Bronchial epithelial cell (primary cell): ENCODE measurements around the gene ARL11. TPM values are rescaled to one million over a fixed set of nuclear protein-coding genes. Genes with fewer than 3 reads are reported as not detected.

Experiments used
- DNase-seq: peaks from one replicate; pipeline ENCODE4 v3.0.0-alpha.2; 2010; ENCODE audit warnings: low read depth
- FAIRE-seq: peaks from 2 replicates; lab custom pipeline; 2011; peaks lifted over from hg19 to GRCh38; lab: Jason Lieb, UNC
- H3K27me3 ChIP-seq: 2 replicates; pipeline ENCODE4 v1.5.1; 2011; ENCODE audit warnings: low read length; ENCODE audit not compliant: control insufficient read depth, insufficient read depth
- H3K36me3 ChIP-seq: 2 replicates; pipeline ENCODE4 v1.5.1; 2011; ENCODE audit warnings: low read length; ENCODE audit not compliant: control insufficient read depth, insufficient read depth
- H3K4me3 ChIP-seq: 2 replicates; pipeline ENCODE4 v1.5.1; 2011; ENCODE audit warnings: mild to moderate bottlenecking, low read depth, low read length, control low read depth
- total RNA-seq: library from RNA; depleted of rRNA; stranded (reverse); fragments of >200 nt; gene quantifications from 2 replicates; pipeline ENCODE4 v1.2.1, GENCODE V29; 2014
- TF ChIP-seq, protein P1 (sequence below): IDR thresholded peaks from 2 replicates; pipeline ENCODE4 v1.5.1; 2011; ENCODE audit warnings: mild to moderate bottlenecking, moderate library complexity, low read length, control low read depth, inconsistent platforms; ENCODE audit not compliant: insufficient read depth, severe bottlenecking

The ARL11 gene
- total RNA-seq, 1 donor from 2014 or later = not detected

DNA sequence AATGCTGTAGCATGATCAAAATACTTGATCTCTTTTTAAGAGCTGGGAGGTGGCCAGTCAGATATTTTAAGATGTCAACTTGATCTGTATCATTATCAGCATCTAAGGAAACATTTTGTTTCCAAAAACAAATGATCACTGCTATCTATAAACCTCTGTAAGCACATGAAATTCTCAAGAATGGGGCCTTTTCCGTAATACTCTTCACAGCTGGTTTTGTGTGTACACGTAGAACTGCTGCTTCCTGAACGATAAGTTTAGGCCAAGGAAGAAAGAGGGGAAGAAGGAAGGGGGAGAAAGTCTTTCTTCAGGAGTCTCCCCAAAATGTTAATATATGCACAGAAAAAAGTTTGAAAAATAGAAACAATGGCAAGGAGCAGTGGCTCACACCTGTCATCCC is 25.7 kb downstream of the ARL11 start:
- H3K4me3 ChIP-seq = no peak overlapping the region
- TF ChIP-seq, protein P1, sequence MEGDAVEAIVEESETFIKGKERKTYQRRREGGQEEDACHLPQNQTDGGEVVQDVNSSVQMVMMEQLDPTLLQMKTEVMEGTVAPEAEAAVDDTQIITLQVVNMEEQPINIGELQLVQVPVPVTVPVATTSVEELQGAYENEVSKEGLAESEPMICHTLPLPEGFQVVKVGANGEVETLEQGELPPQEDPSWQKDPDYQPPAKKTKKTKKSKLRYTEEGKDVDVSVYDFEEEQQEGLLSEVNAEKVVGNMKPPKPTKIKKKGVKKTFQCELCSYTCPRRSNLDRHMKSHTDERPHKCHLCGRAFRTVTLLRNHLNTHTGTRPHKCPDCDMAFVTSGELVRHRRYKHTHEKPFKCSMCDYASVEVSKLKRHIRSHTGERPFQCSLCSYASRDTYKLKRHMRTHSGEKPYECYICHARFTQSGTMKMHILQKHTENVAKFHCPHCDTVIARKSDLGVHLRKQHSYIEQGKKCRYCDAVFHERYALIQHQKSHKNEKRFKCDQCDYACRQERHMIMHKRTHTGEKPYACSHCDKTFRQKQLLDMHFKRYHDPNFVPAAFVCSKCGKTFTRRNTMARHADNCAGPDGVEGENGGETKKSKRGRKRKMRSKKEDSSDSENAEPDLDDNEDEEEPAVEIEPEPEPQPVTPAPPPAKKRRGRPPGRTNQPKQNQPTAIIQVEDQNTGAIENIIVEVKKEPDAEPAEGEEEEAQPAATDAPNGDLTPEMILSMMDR = no peak
- DNase-seq (no peak), FAIRE-seq (no peak)
- H3K36me3 ChIP-seq = no peaks in the 10 kb centered on the region
- H3K27me3 ChIP-seq = no peaks in the 10 kb centered on the region

DNA sequence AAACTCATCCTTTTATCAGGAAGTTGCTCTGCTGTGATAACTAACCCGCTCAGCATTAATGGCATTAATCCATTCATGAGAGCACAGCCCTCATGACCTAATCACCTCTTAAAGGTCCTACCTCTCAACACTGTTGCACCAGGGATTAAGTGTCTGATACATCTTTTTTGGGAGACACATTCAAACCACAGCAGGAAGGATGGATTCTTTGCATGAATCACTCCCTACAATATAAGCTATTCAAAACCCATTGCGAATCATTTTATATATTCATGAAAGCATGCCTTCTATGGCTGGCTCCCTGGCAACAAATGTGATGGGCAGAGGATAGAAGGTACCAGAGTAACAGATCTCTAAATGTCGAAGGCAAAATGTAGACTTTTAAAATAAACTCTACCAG is 27.6 kb downstream of the ARL11 start:
- peaks cover 4% of the 10 kb centered on the region for H3K36me3 ChIP-seq
- TF ChIP-seq, protein P1 = no peak
- H3K4me3 ChIP-seq = no peak overlapping the region
- FAIRE-seq (no peak), DNase-seq (no peak)
- no peaks in the 10 kb centered on the region for H3K27me3 ChIP-seq

DNA sequence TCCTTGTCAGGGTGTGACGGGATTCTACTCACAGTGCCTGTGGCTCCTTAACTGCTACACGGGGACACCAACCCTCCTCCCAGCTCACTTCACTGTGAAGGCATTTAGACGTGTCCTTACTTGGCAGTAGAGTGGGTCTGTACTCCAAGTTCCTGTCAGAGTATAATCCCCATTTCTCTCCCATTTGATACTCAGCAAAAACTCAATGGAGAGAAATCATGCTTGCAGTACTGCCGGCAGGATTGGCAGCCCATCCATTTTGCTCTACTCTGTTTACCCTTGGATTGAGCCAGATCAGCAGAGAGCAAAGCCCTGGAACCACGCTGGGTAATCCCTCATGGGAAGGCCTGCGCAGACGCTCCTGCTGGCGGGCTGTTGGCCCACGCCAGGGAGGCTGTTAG is 28.9 kb downstream of the ARL11 start:
- DNase-seq (no peak), FAIRE-seq (no peak)
- TF ChIP-seq, protein P1 = no peak
- Histone ChIP-seq H3K36me3 (peaks cover 6% of the 10 kb centered on the region), H3K4me3 (no peak overlapping the region), H3K27me3 (no peaks in the 10 kb centered on the region)

DNA sequence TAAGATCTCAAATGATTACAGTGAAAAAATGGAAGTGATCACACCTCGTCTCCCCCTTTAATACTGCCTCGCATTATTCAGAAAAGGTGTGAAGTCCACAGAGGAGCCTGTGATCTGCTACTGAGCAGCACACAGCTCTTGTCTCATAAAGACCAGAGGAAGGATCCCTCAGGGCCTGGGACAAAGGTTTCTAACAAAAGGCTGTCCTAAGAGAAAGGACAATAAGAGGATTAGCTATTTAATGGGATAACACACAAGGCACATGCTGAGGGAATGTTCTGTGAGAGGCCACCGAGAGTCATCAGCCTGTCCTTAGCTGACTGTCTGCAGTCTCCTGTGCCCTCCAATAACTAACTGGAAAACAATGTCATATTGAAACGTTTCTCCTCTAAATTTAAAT is 36.3 kb downstream of the ARL11 start:
- no peak for DNase-seq
- Histone ChIP-seq H3K4me3 (no peak overlapping the region), H3K27me3 (no peaks in the 10 kb centered on the region), H3K36me3 (peaks cover 20% of the 10 kb centered on the region)
- TF ChIP-seq, protein P1 = no peak
- FAIRE-seq = no peak

DNA sequence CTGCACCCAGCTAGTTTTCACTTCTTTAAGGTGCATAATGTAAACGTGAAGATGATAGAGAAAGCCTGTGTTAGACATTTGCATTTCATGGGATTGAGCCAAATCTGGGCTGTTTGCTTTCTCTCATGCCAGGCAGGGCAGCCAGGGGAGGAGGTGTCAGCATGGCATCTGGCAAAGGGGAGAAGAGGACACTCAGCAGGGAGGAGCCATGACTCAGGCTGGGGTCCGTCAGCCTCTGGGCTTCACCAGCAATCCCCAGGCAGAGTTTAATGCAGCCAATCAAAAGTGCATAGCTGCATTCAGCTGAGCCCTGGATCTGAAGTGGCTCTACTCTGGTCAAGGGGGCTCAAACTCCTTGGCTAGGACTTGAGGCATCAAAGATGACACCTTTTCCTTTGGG is 39.5 kb downstream of the ARL11 start:
- peaks cover 13% of the 10 kb centered on the region for H3K36me3 ChIP-seq
- FAIRE-seq (no peak), DNase-seq (no peak)
- TF ChIP-seq, protein P1 = no peak
- no peak overlapping the region for H3K4me3 ChIP-seq
- H3K27me3 ChIP-seq = no peaks in the 10 kb centered on the region

DNA sequence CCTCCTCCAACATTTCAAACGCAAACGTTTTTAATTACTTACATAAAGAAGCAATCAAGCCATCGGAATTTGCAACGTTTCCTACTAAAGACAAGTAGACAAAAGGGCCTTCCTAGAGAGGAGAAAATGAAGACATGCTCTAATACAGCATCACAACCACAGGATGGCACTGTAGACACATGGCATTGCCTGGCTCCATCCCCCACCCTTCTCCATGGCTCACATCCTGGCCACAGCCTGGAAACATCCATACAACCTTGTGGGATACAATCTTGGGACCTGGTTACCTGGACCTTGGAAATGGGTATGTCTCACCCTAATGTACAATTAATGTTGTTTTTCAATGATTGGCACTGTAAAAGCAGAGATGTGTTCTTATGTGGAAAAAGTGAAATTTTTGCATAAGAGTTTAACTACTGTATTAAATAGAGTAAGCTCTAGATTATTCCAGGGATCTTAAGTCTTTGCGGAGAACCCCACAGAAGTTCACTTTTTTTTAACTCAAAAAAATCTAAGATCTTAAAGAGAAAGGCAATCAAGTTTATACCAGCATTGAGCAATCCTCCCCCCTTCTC is 41.5 kb downstream of the ARL11 start:
- H3K36me3 ChIP-seq = peaks cover 12% of the 10 kb centered on the region
- DNase-seq = peak; percentile 70
- TF ChIP-seq, protein P1 = peak; percentile 75
- peak; percentile 58 for FAIRE-seq
- no peaks in the 10 kb centered on the region for H3K27me3 ChIP-seq
- H3K4me3 ChIP-seq = no peak overlapping the region
